H1 (cell line): ENCODE measurements around the gene FAM184B. TPM values are rescaled to one million over a fixed set of nuclear protein-coding genes. Genes with fewer than 3 reads are reported as not detected.

Experiments
- BCL11A ChIP-seq, 2 experiments: IDR thresholded peaks; one replicate each; pipeline ENCODE4 v1.6.1; 2011; ENCODE audit warnings: low read depth in 2 of 2, low read length in 2 of 2, mild to moderate bottlenecking in 2 of 2
- CTCF ChIP-seq, 3 experiments: IDR thresholded peaks; 1 replicate in 2 of 3; 2 replicates in 1 of 3; pipeline versions ENCODE4 v1.5.1 to v1.6.1; 2011; ENCODE audit warnings: low read length in 3 of 3, mild to moderate bottlenecking in 3 of 3, inconsistent platforms in 2 of 3, low read depth in 1 of 3, moderate library complexity in 1 of 3; ENCODE audit not compliant: insufficient read depth in 1 of 3; ENCODE audit errors: control extremely low read depth in 1 of 3
- EP300 ChIP-seq, 2 experiments: IDR thresholded peaks; 1 replicate in 1 of 2; 2 replicates in 1 of 2; pipeline ENCODE4 v1.6.1; 2011 to 2012; ENCODE audit warnings: low read depth in 2 of 2, low read length in 2 of 2, mild to moderate bottlenecking in 2 of 2, borderline replicate concordance in 1 of 2, inconsistent platforms in 1 of 2, moderate library complexity in 1 of 2
- HDAC6 ChIP-seq: IDR thresholded peaks from one replicate; pipeline ENCODE4 v1.7.1; 2012; ENCODE audit warnings: low read depth, mild to moderate bottlenecking, inconsistent platforms, low read length, moderate library complexity
- JUN ChIP-seq: IDR thresholded peaks from 2 replicates; pipeline ENCODE4 v1.6.1; 2011; ENCODE audit warnings: low read depth, mild to moderate bottlenecking, improper control_type of control experiment, low read length
- JUND ChIP-seq: IDR thresholded peaks from 2 replicates; pipeline ENCODE4 v1.6.1; 2011; ENCODE audit warnings: mild to moderate bottlenecking, improper control_type of control experiment, low read length
- KDM1A ChIP-seq: fragments of 200-600, 300-600 bp; sonication (generic); IDR thresholded peaks from 2 replicates; pipeline ENCODE4 v1.7.1; 2016; ENCODE audit warnings: mild to moderate bottlenecking, low read length, borderline replicate concordance
- KDM5A ChIP-seq: fragments of 200-600 bp; IDR thresholded peaks from 2 replicates; pipeline ENCODE4 v1.7.1; 2012; ENCODE audit warnings: mild to moderate bottlenecking, low read length, inconsistent platforms, mixed read lengths
- MAFK ChIP-seq: IDR thresholded peaks from 2 replicates; pipeline ENCODE4 v1.6.1; 2012; ENCODE audit warnings: low read depth, mild to moderate bottlenecking, improper control_type of control experiment, low read length
- PHF8 ChIP-seq: fragments of 200-600 bp; sonication (generic); conservative IDR thresholded peaks from 2 replicates; pipeline ENCODE4 v1.7.1; 2012; ENCODE audit warnings: low read depth, mild to moderate bottlenecking, inconsistent platforms, low read length, moderate library complexity
- POLR2AphosphoS5 ChIP-seq: IDR thresholded peaks from 2 replicates; pipeline ENCODE4 v1.6.1; 2011; ENCODE audit warnings: low read depth, low read length
- RAD21 ChIP-seq, 2 experiments: IDR thresholded peaks in 1 of 2; conservative IDR thresholded peaks in 1 of 2; 2 replicates each; pipeline ENCODE4 v1.6.1; 2011; ENCODE audit warnings: low read depth in 2 of 2, low read length in 2 of 2, improper control_type of control experiment in 1 of 2, inconsistent platforms in 1 of 2, mild to moderate bottlenecking in 1 of 2, moderate library complexity in 1 of 2
- RFX5 ChIP-seq: IDR thresholded peaks from 2 replicates; pipeline ENCODE4 v1.6.1; 2011; ENCODE audit warnings: low read depth, low read length, improper control_type of control experiment, borderline replicate concordance
- SIX5 ChIP-seq: IDR thresholded peaks from 2 replicates; pipeline ENCODE4 v1.6.1; 2011; ENCODE audit warnings: mild to moderate bottlenecking, low read depth, low read length
- SRF ChIP-seq: IDR thresholded peaks from 2 replicates; pipeline ENCODE4 v1.6.1; 2011; ENCODE audit warnings: mild to moderate bottlenecking, low read depth, low read length, moderate library complexity
- TAF1 ChIP-seq: IDR thresholded peaks from 2 replicates; pipeline ENCODE4 v1.6.1; 2011; ENCODE audit warnings: mild to moderate bottlenecking, low read depth, low read length
- polyA plus RNA-seq, 7 experiments: library from polyadenylated mRNA; depleted of rRNA in 3 of 7; stranded (reverse) in 5 of 7; unstranded in 2 of 7; fragments of >200 nt in 5 of 7; fragments of 200-250 nt in 2 of 7; gene quantifications; 1 replicate in 5 of 7; 2 replicates in 1 of 7; 4 replicates in 1 of 7; pipeline versions ENCODE4 v1.2.1 to v1.2.3, GENCODE V29; 2011 to 2013; ENCODE audit warnings: missing spikeins in 2 of 7, mixed read lengths in 2 of 7
- total RNA-seq: library from RNA; stranded (reverse); fragmentation: NEBNext Ultra II Directional; extraction: Animal tissue kit (Norgen Biotek cat#: 25700); gene quantifications from 2 replicates; pipeline ENCODE4 v1.2.1, GENCODE V29; 2021
- TF ChIP-seq, protein P1 (sequence below): IDR thresholded peaks from 2 replicates; pipeline ENCODE4 v1.6.1; 2012; ENCODE audit warnings: inconsistent platforms

Gene FAM184B
- total and polyA plus RNA-seq, 2 of the 8 experiments (the other 6 are each of a cell fraction or from before 2014, with no cell fraction given) = 0.05 to 0.39 TPM

- TF ChIP-seq EP300 (IDR thresholded peaks at IDR 0.05; ENCODE audit: borderline replicate concordance in 1 of 2, low read depth in 2 of 2, low read length in 2 of 2) = no peak
- TF ChIP-seq PHF8 = no peak
- TF ChIP-seq TAF1 = no peak
- TF ChIP-seq POLR2AphosphoS5 = no peak
- no peak for TF ChIP-seq SIX5
- TF ChIP-seq JUND = no peak
- TF ChIP-seq RFX5 = no peak
- TF ChIP-seq HDAC6 = no peak
- TF ChIP-seq KDM5A = no peak
- no peak for TF ChIP-seq JUN
- TF ChIP-seq BCL11A (IDR thresholded peaks at IDR 0.05; ENCODE audit: low read depth in 2 of 2, low read length in 2 of 2) = no peak
- TF ChIP-seq MAFK = no peak
- no peak for TF ChIP-seq SRF
- TF ChIP-seq, protein P1, sequence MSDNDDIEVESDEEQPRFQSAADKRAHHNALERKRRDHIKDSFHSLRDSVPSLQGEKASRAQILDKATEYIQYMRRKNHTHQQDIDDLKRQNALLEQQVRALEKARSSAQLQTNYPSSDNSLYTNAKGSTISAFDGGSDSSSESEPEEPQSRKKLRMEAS = peak; percentile 58
- peak; percentile 31 to 57 (median 54) for TF ChIP-seq CTCF (IDR thresholded peaks at IDR 0.05; ENCODE audit: control extremely low read depth in 1 of 3, insufficient read depth in 1 of 3, low read depth in 1 of 3, low read length in 3 of 3)
- TF ChIP-seq KDM1A = peak; percentile 18; the same call in 1 of the 2 replicates
- TF ChIP-seq RAD21 (IDR thresholded peaks at IDR 0.05 in 1 of 2, conservative IDR thresholded peaks at IDR 0.05 in 1 of 2; ENCODE audit: low read depth in 2 of 2, low read length in 2 of 2) = peak; percentile 41 to 44; a peak in 2 of 4 replicates
Measured at GRCh38 chr4:17647927-17648326, 133.5 kb downstream of the FAM184B start (continued).
